ENCODE measurements around the gene GALNT11.

Gene GALNT11

DNA sequence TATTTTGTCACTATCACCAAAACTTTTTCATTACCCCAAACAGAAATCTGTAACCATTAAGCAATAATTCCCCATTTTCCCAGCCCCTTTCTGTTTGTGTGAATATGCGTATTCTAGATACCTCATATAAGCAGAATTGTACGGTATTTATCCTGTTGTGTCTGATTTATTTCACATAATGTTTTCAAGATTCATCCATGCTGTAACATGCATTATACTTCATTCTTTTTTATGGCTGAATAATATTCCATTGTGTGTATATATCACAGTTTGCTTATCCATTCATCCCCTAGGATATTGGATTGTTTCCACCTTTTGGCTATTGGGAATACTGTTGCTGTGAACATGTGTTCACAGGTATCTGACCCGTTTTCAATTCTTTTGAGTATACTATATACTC is 26.5 kb downstream of the GALNT11 start:
- Histone ChIP-seq H3K4me3 (replicated peaks; ENCODE audit: insufficient read depth, low read length) (no peak overlapping the region), H3K27me3 (ENCODE audit: insufficient read depth, poor library complexity, severe bottlenecking) (no peaks in the 10 kb centered on the region), H3K27ac (replicated peaks) (no peak overlapping the region)
- no peak for DNase-seq (ENCODE audit: low read depth in 1 of 2, low spot score in 1 of 2)
- TF ChIP-seq, protein P1, sequence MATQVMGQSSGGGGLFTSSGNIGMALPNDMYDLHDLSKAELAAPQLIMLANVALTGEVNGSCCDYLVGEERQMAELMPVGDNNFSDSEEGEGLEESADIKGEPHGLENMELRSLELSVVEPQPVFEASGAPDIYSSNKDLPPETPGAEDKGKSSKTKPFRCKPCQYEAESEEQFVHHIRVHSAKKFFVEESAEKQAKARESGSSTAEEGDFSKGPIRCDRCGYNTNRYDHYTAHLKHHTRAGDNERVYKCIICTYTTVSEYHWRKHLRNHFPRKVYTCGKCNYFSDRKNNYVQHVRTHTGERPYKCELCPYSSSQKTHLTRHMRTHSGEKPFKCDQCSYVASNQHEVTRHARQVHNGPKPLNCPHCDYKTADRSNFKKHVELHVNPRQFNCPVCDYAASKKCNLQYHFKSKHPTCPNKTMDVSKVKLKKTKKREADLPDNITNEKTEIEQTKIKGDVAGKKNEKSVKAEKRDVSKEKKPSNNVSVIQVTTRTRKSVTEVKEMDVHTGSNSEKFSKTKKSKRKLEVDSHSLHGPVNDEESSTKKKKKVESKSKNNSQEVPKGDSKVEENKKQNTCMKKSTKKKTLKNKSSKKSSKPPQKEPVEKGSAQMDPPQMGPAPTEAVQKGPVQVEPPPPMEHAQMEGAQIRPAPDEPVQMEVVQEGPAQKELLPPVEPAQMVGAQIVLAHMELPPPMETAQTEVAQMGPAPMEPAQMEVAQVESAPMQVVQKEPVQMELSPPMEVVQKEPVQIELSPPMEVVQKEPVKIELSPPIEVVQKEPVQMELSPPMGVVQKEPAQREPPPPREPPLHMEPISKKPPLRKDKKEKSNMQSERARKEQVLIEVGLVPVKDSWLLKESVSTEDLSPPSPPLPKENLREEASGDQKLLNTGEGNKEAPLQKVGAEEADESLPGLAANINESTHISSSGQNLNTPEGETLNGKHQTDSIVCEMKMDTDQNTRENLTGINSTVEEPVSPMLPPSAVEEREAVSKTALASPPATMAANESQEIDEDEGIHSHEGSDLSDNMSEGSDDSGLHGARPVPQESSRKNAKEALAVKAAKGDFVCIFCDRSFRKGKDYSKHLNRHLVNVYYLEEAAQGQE (IDR thresholded peaks at IDR 0.05; ENCODE audit: insufficient replicate concordance, low read depth): no peak
- TF ChIP-seq, protein P2, sequence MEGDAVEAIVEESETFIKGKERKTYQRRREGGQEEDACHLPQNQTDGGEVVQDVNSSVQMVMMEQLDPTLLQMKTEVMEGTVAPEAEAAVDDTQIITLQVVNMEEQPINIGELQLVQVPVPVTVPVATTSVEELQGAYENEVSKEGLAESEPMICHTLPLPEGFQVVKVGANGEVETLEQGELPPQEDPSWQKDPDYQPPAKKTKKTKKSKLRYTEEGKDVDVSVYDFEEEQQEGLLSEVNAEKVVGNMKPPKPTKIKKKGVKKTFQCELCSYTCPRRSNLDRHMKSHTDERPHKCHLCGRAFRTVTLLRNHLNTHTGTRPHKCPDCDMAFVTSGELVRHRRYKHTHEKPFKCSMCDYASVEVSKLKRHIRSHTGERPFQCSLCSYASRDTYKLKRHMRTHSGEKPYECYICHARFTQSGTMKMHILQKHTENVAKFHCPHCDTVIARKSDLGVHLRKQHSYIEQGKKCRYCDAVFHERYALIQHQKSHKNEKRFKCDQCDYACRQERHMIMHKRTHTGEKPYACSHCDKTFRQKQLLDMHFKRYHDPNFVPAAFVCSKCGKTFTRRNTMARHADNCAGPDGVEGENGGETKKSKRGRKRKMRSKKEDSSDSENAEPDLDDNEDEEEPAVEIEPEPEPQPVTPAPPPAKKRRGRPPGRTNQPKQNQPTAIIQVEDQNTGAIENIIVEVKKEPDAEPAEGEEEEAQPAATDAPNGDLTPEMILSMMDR (IDR thresholded peaks at IDR 0.05; ENCODE audit: insufficient read depth, low read length): no peak
- TF ChIP-seq SPI1 (IDR thresholded peaks at IDR 0.05; ENCODE audit: borderline replicate concordance, low read depth) (no peak), GABPA (IDR thresholded peaks at IDR 0.05; ENCODE audit: low read depth) (no peak)

DNA sequence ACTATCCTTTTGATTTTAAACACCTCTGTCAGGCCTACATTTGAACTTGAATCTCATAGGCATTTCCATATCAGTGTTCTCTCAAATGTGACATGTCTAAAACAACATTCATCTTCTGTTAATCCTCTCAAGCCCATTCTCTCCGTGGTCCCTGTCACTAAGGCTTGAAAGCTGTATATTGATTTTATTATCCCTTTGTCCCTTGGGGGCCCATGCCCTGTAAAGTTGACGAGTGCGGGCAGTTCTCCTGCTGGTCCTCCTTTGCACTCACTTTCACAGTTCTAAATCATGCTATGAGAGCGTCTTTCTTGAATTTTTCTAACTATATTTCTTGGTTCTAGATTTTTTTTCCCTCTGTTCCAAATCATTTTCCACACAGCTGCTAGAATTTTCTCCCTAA is 27.3 kb downstream of the GALNT11 start:
- Histone ChIP-seq H3K4me3 (replicated peaks; ENCODE audit: insufficient read depth, low read length) (no peak overlapping the region), H3K27me3 (ENCODE audit: insufficient read depth, poor library complexity, severe bottlenecking) (no peaks in the 10 kb centered on the region), H3K27ac (replicated peaks) (no peak overlapping the region)
- DNase-seq (ENCODE audit: low read depth in 1 of 2, low spot score in 1 of 2): no peak
- TF ChIP-seq GABPA (IDR thresholded peaks at IDR 0.05; ENCODE audit: low read depth) (no peak), SPI1 (IDR thresholded peaks at IDR 0.05; ENCODE audit: borderline replicate concordance, low read depth) (no peak)

DNA sequence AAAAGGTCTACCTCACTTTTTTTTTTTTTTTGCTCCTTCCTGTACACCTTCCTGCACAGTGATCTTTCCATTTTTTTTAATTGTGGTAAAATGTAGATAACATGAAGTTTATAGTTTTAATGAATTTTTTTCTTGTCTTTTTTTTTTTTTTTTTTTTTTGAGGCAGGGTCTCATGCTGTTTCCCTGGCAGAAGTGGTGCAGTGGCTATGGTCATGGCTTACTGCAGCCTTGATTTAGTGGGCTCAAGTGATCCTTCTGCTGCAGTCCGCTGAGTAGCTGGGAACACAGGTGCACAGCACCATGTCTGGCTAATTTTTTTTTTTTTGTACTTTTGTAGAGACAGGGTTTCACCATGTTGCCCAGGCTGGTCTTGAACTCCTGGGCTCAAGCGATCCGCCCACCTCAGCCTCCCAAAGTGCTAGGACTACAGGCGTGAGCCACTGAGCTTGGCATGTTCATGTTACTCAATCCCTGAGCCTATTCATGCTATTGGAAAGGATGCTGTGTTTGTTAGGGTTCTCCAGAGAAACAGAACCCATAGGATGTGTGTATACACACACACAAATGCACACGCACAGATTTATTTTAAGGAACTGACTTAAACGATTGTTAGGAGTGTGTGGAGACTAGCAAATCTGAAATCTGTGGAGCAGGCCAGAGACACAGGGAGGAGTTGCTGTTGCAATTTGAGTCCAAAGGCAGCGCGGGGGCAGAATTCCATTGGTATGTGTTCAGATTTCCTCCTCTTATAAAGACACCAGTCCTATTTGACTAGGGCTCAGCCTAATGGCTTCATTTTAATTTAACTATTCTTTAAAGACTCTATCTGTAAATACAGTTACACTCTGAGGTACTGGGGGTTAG is 29.1 kb downstream of the GALNT11 start:
- H3K27ac ChIP-seq (replicated peaks): no peak overlapping the region
- TF ChIP-seq POLR2AphosphoS5 (IDR thresholded peaks at IDR 0.05; ENCODE audit: low read depth): no peak
- no peak for TF ChIP-seq GABPA (IDR thresholded peaks at IDR 0.05; ENCODE audit: low read depth)
- TF ChIP-seq, protein P1 (IDR thresholded peaks at IDR 0.05; ENCODE audit: insufficient replicate concordance, low read depth): no peak
- TF ChIP-seq, protein P2 (IDR thresholded peaks at IDR 0.05; ENCODE audit: insufficient read depth, low read length): no peak
- no peak for TF ChIP-seq SPI1 (IDR thresholded peaks at IDR 0.05; ENCODE audit: borderline replicate concordance, low read depth)
- no peaks in the 10 kb centered on the region for H3K27me3 ChIP-seq (ENCODE audit: insufficient read depth, poor library complexity, severe bottlenecking)
- H3K4me3 ChIP-seq (replicated peaks; ENCODE audit: insufficient read depth, low read length): no peak overlapping the region
- no peak for DNase-seq (ENCODE audit: low read depth in 1 of 2, low spot score in 1 of 2)

DNA sequence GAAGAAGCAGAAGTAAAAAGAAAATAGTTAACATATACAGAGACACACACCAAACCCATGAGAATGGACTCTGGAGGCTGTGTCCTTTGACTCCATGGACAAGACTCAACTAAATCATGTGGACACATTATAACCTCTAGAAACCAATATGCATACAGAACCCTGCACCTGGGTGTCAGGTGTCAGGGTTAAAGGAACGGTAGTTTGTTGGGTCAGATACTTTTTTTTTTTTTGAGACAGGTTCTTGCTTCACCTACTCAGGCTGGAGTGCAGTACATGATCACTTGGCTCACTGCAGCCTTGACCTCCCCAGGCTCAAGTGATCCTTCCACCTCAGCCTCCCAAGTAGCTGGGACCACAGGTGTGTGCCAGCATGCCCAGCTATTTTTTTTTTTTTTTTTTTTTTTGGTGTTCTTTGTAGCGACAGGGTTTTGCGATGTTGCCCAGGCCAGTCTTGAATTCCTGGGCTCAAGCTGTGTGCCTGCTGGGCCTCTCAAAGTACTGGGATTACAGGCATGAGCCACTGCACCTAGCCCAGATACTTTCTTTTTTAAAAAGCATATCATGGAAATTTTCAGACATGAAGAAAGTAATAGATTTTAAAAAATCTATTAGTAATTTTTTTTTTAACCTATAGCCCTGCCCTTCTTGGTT is 31.3 kb downstream of the GALNT11 start:
- no peak for DNase-seq (ENCODE audit: low read depth in 1 of 2, low spot score in 1 of 2)
- no peak overlapping the region for H3K27ac ChIP-seq (replicated peaks)
- no peaks in the 10 kb centered on the region for H3K27me3 ChIP-seq (ENCODE audit: insufficient read depth, poor library complexity, severe bottlenecking)
- TF ChIP-seq, protein P2 (IDR thresholded peaks at IDR 0.05; ENCODE audit: insufficient read depth, low read length): no peak
- TF ChIP-seq POLR2AphosphoS5 (IDR thresholded peaks at IDR 0.05; ENCODE audit: low read depth): no peak
- TF ChIP-seq SPI1 (IDR thresholded peaks at IDR 0.05; ENCODE audit: borderline replicate concordance, low read depth): no peak
- TF ChIP-seq, protein P1 (IDR thresholded peaks at IDR 0.05; ENCODE audit: insufficient replicate concordance, low read depth): no peak
- TF ChIP-seq GABPA (IDR thresholded peaks at IDR 0.05; ENCODE audit: low read depth): no peak
- no peak overlapping the region for H3K4me3 ChIP-seq (replicated peaks; ENCODE audit: insufficient read depth, low read length)
